ENCODE measurements around the gene TPT1. TPM values are rescaled to one million over a fixed set of nuclear protein-coding genes. Genes with fewer than 3 reads are reported as not detected.

The TPT1 gene
- total RNA-seq, 1 donor from 2014 or later = 2,987 TPM

GRCh38 chr13:45315520-45316167 is 25.3 kb downstream of the TPT1 start:
- no peaks in the 10 kb centered on the region for H3K27me3 Mint-ChIP-seq (ENCODE audit: low read depth)
- TF ChIP-seq CTCF (IDR thresholded peaks at IDR 0.05) = no peak
- H3K27ac Mint-ChIP-seq (ENCODE audit: unreplicated experiment) = no peak overlapping the region
- H3K36me3 Mint-ChIP-seq (ENCODE audit: low read depth) = no peaks in the 10 kb centered on the region
- no peak overlapping the region for H3K4me3 Mint-ChIP-seq (ENCODE audit: unreplicated experiment)
- no peaks in the 10 kb centered on the region for H3K9me3 Mint-ChIP-seq (ENCODE audit: low read depth)
- no peak for DNase-seq (ENCODE audit: low spot score)
- peaks cover 23% of the 10 kb centered on the region for H3K4me1 Mint-ChIP-seq (ENCODE audit: low read depth)

- no peak for TF ChIP-seq CTCF (IDR thresholded peaks at IDR 0.05)
- Mint-ChIP-seq H3K4me1 (ENCODE audit: low read depth) (peaks cover 20% of the 10 kb centered on the region), H3K27me3 (ENCODE audit: low read depth) (no peaks in the 10 kb centered on the region), H3K27ac (ENCODE audit: unreplicated experiment) (no peak overlapping the region), H3K36me3 (ENCODE audit: low read depth) (no peaks in the 10 kb centered on the region), H3K9me3 (ENCODE audit: low read depth) (no peaks in the 10 kb centered on the region), H3K4me3 (ENCODE audit: unreplicated experiment) (no peak overlapping the region)
- no peak for DNase-seq (ENCODE audit: low spot score)
Measured at GRCh38 chr13:45314822-45315221, 26.2 kb downstream of the TPT1 start.

- no peak for TF ChIP-seq CTCF (IDR thresholded peaks at IDR 0.05)
- H3K36me3 Mint-ChIP-seq (ENCODE audit: low read depth) = no peaks in the 10 kb centered on the region
- no peaks in the 10 kb centered on the region for H3K27me3 Mint-ChIP-seq (ENCODE audit: low read depth)
Measured at GRCh38 chr13:45310341-45311131, 30.4 kb downstream of the TPT1 start.

DNA sequence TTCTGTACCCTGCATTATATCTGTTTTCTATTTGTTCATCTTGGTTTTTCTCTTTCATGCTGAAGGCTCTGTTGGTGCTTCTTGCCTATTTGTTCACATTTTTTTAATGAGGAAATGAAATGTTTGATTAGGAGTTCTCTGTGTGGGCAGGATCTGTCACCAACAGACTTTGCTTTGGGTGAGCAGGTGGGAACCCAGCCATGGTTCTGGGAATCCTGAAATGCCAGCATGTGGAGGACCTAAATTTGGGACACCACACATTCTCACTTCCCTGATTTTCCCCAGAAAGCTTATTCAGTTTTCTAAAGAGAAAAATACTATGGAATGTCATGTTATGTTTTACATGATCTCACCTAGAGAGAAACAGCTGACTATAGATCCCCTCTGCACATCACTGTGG is 34.0 kb downstream of the TPT1 start:
- H3K9me3 Mint-ChIP-seq (ENCODE audit: low read depth) = no peaks in the 10 kb centered on the region
- H3K27me3 Mint-ChIP-seq (ENCODE audit: low read depth) = no peaks in the 10 kb centered on the region
- no peak overlapping the region for H3K27ac Mint-ChIP-seq (ENCODE audit: unreplicated experiment)
- H3K36me3 Mint-ChIP-seq (ENCODE audit: low read depth) = no peaks in the 10 kb centered on the region
- TF ChIP-seq CTCF (IDR thresholded peaks at IDR 0.05) = no peak
- H3K4me3 Mint-ChIP-seq (ENCODE audit: unreplicated experiment) = no peak overlapping the region
- DNase-seq (ENCODE audit: low spot score) = no peak
- H3K4me1 Mint-ChIP-seq (ENCODE audit: low read depth) = peaks cover 19% of the 10 kb centered on the region

More at GRCh38 chr13:45310341-45311131, 30.4 kb downstream of the TPT1 start:
- H3K4me3 Mint-ChIP-seq (ENCODE audit: unreplicated experiment) = peak overlapping the region; percentile 75
- H3K4me1 Mint-ChIP-seq (ENCODE audit: low read depth) = peaks cover 19% of the 10 kb centered on the region
- H3K27ac Mint-ChIP-seq (ENCODE audit: unreplicated experiment) = no peak overlapping the region
- DNase-seq (ENCODE audit: low spot score) = no peak
- H3K9me3 Mint-ChIP-seq (ENCODE audit: low read depth) = no peaks in the 10 kb centered on the region

- H3K4me1 Mint-ChIP-seq (ENCODE audit: low read depth) = peaks cover 5% of the 10 kb centered on the region
- TF ChIP-seq CTCF (IDR thresholded peaks at IDR 0.05) = no peak
- H3K4me3 Mint-ChIP-seq (ENCODE audit: unreplicated experiment) = no peak overlapping the region
- H3K27ac Mint-ChIP-seq (ENCODE audit: unreplicated experiment) = no peak overlapping the region
- no peak for DNase-seq (ENCODE audit: low spot score)
- H3K9me3 Mint-ChIP-seq (ENCODE audit: low read depth) = no peaks in the 10 kb centered on the region
- no peaks in the 10 kb centered on the region for H3K36me3 Mint-ChIP-seq (ENCODE audit: low read depth)
- no peaks in the 10 kb centered on the region for H3K27me3 Mint-ChIP-seq (ENCODE audit: low read depth)
Measured at GRCh38 chr13:45305079-45305478, 35.9 kb downstream of the TPT1 start.

Measured in chondrocyte (in vitro differentiated cells).